Measurements from ENCODE around the gene MTMR3.

The MTMR3 gene

GRCh38 chr22:30078320-30079311, 195.6 kb downstream of the MTMR3 start:
- no peak overlapping the region for H2AFZ ChIP-seq (ENCODE audit: low read depth, low read length)
- TF ChIP-seq, protein P1, sequence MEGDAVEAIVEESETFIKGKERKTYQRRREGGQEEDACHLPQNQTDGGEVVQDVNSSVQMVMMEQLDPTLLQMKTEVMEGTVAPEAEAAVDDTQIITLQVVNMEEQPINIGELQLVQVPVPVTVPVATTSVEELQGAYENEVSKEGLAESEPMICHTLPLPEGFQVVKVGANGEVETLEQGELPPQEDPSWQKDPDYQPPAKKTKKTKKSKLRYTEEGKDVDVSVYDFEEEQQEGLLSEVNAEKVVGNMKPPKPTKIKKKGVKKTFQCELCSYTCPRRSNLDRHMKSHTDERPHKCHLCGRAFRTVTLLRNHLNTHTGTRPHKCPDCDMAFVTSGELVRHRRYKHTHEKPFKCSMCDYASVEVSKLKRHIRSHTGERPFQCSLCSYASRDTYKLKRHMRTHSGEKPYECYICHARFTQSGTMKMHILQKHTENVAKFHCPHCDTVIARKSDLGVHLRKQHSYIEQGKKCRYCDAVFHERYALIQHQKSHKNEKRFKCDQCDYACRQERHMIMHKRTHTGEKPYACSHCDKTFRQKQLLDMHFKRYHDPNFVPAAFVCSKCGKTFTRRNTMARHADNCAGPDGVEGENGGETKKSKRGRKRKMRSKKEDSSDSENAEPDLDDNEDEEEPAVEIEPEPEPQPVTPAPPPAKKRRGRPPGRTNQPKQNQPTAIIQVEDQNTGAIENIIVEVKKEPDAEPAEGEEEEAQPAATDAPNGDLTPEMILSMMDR (IDR thresholded peaks at IDR 0.05; ENCODE audit: borderline replicate concordance, extremely low read depth, low read length, poor library complexity, severe bottlenecking) = no peak
- TF ChIP-seq EZH2 (IDR thresholded peaks at IDR 0.05; ENCODE audit: borderline replicate concordance, low read depth, low read length, severe bottlenecking) = no peak
- ATAC-seq (ENCODE audit: insufficient read depth, low read depth) (peak; percentile 71), DNase-seq (peak; percentile 36)
- no peaks in the 10 kb centered on the region for H3K9me3 ChIP-seq (ENCODE audit: insufficient read depth, low read length, severe bottlenecking)
- H3K27ac ChIP-seq (ENCODE audit: low read length) = no peak overlapping the region
- no peak overlapping the region for H3K4me3 ChIP-seq (ENCODE audit: low read depth in 1 of 2, low read length in 2 of 2)
- H3K4me2 ChIP-seq (ENCODE audit: insufficient read depth, low read length) = no peak overlapping the region
- H3K4me1 ChIP-seq (ENCODE audit: insufficient read depth, low read length) = 0 out of 2 replicates have a peak, but pooled peaks cover 6% of the 10 kb centered on the region
- H4K20me1 ChIP-seq (ENCODE audit: insufficient read depth, low read length) = no peaks in the 10 kb centered on the region
- no peaks in the 10 kb centered on the region for H3K36me3 ChIP-seq (ENCODE audit: insufficient read depth, low read length)
- H3K27me3 ChIP-seq (ENCODE audit: insufficient read depth, low read length, poor library complexity) = no peaks in the 10 kb centered on the region
- H3K9ac ChIP-seq (ENCODE audit: low read depth, low read length) = no peak overlapping the region
- no peaks in the 10 kb centered on the region for H3K79me2 ChIP-seq (ENCODE audit: insufficient read depth, low read length)

- Histone ChIP-seq H3K4me2 (ENCODE audit: insufficient read depth, low read length) (no peak within 1 kb of the TSS), H3K79me2 (ENCODE audit: insufficient read depth, low read length) (no peaks in the 10 kb centered on the region), H2AFZ (ENCODE audit: low read depth, low read length) (no peak within 1 kb of the TSS), H4K20me1 (ENCODE audit: insufficient read depth, low read length) (no peaks in the 10 kb centered on the region), H3K27ac (ENCODE audit: low read length) (no peak within 1 kb of the TSS), H3K27me3 (ENCODE audit: insufficient read depth, low read length, poor library complexity) (no peaks in the 10 kb centered on the region), H3K9me3 (ENCODE audit: insufficient read depth, low read length, severe bottlenecking) (no peaks in the 10 kb centered on the region), H3K36me3 (ENCODE audit: insufficient read depth, low read length) (no peaks in the 10 kb centered on the region), H3K4me1 (ENCODE audit: insufficient read depth, low read length) (peaks cover 6% of the 10 kb centered on the region; the same call in 1 of the 2 replicates), H3K9ac (ENCODE audit: low read depth, low read length) (no peak within 1 kb of the TSS), H3K4me3 (ENCODE audit: low read depth in 1 of 2, low read length in 2 of 2) (no peak within 1 kb of the TSS)
- TF ChIP-seq, protein P1 (IDR thresholded peaks at IDR 0.05; ENCODE audit: borderline replicate concordance, extremely low read depth, low read length, poor library complexity, severe bottlenecking) = no peak
- no peak for TF ChIP-seq EZH2 (IDR thresholded peaks at IDR 0.05; ENCODE audit: borderline replicate concordance, low read depth, low read length, severe bottlenecking)
- ATAC-seq (ENCODE audit: insufficient read depth, low read depth) (no peak), DNase-seq (no peak)
Measured at GRCh38 chr22:30079952-30080533, 197.1 kb downstream of the MTMR3 start, which contains the start of gene HORMAD2. TSS of gene HORMAD2 (plus strand) at chr22:30080464. CDS start at chr22:30093953, 13,489 bp downstream.
